Adrenal gland (tissue), 5 donors: ENCODE data around the gene ZNF652.

Source experiments
- CTCF ChIP-seq, 6 experiments: fragments of 450-650 bp in 4 of 6; fragments of 200-600 bp in 2 of 6; sonication (generic) in 1 of 6; IDR thresholded peaks; 1 replicate in 5 of 6; 2 replicates in 1 of 6; pipeline versions ENCODE4 v1.5.1 to v1.8.0; 2016 to 2021; ENCODE audit warnings: antibody characterized with exemption in 6 of 6, mild to moderate bottlenecking in 2 of 6, moderate library complexity in 1 of 6
- POLR2A ChIP-seq, 2 donors: fragments of 450-650 bp; IDR thresholded peaks; one replicate each; pipeline ENCODE4 v1.6.1; 2017; ENCODE audit warnings: antibody characterized with exemption in 2 of 2, mild to moderate bottlenecking in 2 of 2, moderate library complexity in 1 of 2
- donor health status: DM: no; HTN: no; CAD: no.

DNA sequence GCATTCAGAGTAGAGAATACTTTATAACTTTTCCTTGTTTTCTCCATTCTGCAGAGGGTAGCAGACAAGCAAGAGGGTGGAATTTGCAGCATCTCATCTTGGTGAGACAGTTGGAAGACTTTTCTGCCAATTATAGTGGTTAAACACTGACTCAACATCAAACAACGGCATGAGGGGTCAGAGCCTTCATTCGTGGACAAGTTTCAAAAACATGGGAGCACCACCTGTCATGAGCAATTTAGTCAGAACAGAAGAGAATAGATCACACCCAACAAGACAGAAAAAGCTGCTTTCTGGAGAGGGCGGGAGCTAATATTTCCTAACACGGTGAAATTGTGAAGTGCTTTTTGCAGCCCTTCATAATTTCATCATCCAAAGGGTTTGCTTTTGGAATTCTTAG lies 17.9 kb upstream of the ZNF652 start:
- TF ChIP-seq CTCF (IDR thresholded peaks at IDR 0.05) (no peak), POLR2A (IDR thresholded peaks at IDR 0.05) (no peak)
